GM12872 (cell line): ENCODE measurements around the gene COG8.

Source experiments
- TF ChIP-seq, protein P1 (sequence below): IDR thresholded peaks from 3 replicates; pipeline ENCODE4 v1.5.1; 2011; ENCODE audit warnings: low read depth, mild to moderate bottlenecking, low read length, moderate library complexity; ENCODE audit not compliant: insufficient read depth

COG8 gene

DNA sequence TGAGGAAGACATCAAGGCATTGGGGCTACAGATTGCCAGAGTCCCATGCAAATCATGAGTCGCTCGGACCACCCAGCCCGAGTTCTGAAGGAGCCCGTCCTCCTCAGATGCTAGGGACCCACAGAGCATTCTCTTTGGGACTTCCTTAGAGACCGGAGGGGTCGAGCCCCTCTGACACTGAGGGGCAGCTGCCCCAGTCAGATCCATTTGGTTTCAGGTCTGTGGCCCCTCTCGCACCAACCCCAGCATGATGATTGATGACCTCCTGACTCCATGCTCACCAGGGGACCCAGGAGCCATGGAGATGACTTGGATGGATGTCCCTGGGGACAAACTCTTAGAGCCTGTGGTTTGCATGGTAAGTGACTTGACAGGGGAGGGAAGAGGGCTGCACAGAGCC lies 17.0 kb downstream of the COG8 start:
- TF ChIP-seq, protein P1, sequence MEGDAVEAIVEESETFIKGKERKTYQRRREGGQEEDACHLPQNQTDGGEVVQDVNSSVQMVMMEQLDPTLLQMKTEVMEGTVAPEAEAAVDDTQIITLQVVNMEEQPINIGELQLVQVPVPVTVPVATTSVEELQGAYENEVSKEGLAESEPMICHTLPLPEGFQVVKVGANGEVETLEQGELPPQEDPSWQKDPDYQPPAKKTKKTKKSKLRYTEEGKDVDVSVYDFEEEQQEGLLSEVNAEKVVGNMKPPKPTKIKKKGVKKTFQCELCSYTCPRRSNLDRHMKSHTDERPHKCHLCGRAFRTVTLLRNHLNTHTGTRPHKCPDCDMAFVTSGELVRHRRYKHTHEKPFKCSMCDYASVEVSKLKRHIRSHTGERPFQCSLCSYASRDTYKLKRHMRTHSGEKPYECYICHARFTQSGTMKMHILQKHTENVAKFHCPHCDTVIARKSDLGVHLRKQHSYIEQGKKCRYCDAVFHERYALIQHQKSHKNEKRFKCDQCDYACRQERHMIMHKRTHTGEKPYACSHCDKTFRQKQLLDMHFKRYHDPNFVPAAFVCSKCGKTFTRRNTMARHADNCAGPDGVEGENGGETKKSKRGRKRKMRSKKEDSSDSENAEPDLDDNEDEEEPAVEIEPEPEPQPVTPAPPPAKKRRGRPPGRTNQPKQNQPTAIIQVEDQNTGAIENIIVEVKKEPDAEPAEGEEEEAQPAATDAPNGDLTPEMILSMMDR = no peak

DNA sequence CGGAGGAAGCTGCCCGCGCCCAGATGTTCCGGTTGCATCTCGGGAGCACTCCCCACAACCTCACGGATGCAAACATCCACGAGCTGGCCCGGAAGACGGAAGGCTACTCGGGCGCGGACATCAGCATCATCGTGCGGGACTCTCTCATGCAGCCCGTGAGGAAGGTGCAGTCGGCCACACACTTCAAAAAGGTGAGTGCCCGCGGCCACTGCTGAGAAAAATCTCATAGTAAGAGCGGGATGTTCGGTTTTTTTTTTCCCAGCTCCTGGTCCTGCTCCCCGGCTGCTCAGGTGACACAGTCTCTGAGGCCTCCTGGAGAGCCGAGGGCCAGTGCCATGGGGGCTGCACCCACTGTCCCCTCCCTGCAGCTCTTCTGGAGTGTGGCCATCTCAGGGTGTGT lies 18.3 kb downstream of the COG8 start:
- TF ChIP-seq, protein P1 = no peak

DNA sequence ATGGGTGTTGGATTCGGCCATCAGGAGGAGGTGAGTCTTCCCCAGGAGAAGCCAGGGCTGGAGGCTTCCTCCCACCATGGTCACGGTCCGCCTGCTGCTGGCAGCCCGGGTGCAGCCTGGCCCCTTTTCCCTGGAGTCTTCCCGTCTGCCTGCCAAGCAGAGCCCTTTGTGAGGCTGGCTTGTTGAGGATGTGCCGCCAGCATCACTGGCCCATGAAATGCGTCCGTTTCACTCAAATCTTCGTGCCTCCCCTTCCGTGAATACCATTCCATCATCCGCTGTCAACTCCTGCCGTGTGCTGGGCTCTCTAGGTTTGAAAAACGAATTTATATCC lies 18.7 kb downstream of the COG8 start:
- TF ChIP-seq, protein P1 = no peak

DNA sequence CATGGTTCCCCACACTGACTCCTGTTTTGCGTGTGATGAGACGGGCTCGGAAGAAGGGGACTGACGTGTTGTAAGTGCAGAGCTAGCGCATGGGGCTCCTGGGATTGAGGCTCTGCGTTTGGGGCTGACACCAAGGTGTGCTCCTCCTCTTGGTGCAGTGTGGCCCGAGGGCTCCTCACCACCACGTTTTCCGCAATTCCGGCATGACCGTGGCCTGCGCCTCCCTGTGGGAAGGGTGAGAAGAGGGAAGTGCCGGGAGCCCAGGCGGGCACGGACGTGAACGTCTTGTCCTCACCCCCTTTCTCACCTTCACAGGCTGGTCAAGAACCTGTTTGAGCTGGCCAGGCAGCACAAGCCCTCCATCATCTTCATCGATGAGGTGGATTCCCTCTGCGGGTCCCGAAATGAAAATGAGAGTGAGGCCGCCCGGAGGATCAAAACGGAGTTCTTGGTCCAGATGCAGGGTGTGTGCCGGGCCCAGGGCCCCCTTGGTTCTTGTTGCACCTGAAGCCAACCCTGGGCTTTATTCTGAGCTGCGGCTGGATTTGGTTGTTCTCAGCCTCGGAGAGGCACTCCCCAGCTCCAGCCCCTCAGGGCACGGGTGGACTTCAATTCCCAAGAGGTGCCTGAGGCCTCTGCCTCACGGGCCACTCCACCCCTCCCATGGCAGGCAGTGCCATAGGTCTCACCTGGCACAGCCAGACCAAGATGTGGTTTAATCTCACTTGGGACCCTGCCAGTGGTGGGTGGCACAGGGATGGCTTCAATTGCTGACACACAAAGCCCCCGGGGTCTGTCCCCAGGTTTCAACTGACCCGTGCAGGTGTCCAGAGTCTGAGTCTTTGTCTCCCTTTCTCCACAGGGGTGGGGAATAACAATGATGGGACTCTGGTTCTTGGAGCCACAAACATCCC lies 19.3 kb downstream of the COG8 start:
- TF ChIP-seq, protein P1 = no peak

DNA sequence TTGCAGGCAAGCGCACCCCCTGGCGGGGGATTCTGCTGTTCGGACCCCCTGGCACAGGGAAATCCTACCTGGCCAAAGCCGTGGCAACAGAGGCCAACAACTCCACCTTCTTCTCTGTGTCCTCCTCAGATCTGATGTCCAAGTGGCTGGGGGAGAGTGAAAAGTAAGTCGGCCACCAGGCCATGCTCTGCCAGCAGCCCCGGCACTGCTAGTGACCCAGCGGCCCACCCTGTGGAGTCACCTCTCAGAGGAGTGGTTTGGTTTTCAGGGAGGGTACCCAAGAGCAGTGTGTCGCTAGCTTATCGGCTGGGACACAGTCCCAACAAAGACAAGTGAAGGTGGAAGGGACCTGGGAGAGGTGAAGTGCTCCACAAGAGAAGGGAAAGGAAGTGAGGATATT lies 20.0 kb downstream of the COG8 start:
- TF ChIP-seq, protein P1 = no peak

DNA sequence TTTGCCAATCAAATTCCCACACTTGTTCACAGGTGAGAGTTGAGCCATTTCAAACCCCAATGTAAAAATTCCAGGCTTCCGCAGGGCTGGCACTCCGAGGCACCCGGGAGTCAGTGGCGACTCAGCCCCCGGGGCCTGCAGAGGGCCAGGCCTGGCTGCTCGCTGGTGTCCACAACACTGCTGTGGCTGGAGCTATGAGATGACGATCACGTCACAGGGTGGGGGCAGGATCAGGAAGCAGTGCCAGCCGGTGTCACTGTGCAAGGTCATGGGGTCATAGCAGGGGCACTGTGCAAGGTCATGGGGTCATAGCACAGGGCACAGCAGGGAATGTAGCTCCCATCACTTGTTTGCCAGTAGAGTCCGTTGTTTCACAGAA lies 20.5 kb downstream of the COG8 start:
- TF ChIP-seq, protein P1 = no peak

DNA sequence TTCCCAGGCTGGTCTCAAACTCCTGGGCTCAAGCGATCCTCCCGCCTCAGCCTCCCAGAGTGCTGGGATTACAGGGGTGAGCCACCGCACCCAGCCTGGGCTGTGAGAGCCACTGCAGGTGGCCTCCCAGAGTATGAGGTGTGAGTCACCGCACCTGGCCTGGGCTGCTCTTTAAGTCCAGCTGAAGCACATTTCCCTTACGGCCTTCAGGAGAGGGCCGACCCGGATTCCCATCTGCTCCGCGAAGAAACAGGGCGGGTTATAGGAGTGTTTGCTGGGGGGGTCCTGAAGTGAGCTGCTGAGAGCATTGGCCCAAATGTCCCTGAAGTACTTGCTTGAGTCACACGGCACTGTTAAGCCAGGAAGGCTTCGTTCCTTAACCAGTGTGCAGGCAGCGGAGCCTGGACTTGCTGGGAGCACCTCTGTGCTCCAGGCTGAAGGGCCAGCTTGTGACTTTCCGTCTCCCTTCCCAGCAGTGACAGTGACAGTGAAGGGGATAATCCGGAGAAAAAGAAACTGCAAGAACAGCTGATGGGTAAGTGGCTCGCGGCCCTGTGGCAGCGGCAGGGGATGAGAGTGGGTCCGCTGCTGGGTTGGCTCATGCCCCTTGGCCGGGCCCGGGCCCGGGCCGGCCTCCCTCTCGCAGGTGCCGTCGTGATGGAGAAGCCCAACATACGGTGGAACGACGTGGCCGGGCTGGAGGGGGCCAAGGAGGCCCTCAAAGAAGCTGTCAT lies 21.0 kb downstream of the COG8 start:
- TF ChIP-seq, protein P1 = no peak
